SK-N-MC (cell line): ENCODE results near the gene C5.

Experiments
- EZH2 ChIP-seq: fragments of 200-600 bp; sonication (generic); IDR thresholded peaks from one replicate; pipeline ENCODE4 v1.6.1; 2017; ENCODE audit warnings: antibody characterized with exemption
- POLR2AphosphoS5 ChIP-seq: IDR thresholded peaks from 2 replicates; pipeline ENCODE4 v1.6.1; 2012; ENCODE audit warnings: mild to moderate bottlenecking, low read depth, low read length, borderline replicate concordance

DNA sequence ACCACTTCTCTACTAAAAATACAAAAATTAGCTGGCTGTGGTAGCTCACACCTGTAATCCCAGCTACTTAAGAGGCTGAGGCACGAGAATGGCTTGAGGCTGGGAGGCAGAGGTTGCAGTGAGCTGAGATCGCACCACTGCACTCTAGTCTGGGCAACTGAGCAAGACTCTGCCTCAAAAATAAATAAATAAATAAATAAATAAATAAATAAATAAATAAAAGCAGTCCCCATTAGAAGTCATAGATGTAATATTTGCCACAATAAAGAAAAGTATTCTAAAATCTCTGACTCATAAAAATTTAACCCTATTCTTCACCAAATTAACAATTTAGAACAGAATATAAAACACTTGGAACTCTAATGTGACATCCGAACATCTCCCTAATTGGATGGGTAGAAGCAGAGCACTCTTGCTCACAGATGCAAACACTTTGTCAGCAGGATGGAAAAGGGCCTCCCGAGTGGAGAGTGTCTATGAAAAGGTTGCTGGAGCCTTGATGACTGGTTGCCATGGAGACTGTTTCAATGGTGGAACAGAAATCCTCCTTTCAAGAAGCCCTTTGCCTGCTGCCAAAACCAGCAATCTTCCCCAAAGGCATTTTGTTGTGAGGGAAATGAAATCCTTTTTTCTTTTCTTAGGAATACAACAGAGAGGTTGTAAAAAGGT is 84.6 kb downstream of the C5 start:
- TF ChIP-seq POLR2AphosphoS5, result no peak
- TF ChIP-seq EZH2, result no peak
